GM18519 (cell line): Measurements from ENCODE around the gene CFAP119.

Experiments used
- ATAC-seq: cut with Tn5 transposase; IDR thresholded peaks from one replicate; pipeline ENCODE4 v1.9.1; 2021; ENCODE audit warnings: mild to moderate bottlenecking, moderate library complexity; ENCODE audit not compliant: unreplicated experiment, low FRiP score

The CFAP119 gene

GRCh38 chr16:30782486-30783279 lies 20.8 kb upstream of the CFAP119 start:
- no peak for ATAC-seq

DNA sequence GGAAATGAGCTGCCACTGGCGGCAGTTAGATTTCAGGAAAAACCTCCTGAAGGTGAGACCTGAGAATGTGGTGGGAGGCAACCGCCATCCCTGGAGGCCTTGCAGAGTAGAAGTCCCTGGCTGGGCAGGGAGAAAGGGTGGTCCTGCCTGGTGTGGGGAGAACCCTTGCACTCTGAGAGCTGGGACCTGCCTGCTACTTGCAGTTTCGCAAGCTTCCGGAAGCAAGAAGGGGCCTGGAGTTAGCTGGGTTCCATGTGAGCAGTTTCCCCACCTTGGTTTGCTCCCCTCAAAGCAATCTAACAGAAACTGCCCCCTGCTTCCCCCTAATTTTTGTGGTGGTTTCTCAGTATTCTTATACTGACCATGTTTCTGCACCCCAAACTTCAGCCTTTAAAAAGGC lies 18.7 kb upstream of the CFAP119 start:
- no peak for ATAC-seq

DNA sequence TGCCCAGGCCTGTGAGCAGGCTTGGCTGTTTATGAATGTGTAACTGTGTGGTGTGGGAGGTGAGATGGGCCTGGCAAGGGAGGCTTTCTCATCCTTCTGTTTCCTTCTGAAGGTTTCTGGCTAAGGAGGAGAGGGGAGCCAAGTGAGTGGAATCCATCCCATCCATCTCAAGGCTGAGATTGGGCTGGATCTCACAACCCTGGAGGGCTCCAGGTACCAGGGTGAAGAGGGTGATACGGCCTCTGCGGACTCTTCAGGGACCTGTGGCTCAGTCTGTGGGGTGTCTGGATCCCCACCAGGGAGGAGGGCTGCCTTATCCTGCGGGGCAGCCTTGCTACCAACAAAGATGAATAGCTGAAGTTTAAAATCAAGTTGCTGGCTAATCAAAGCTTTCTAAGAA lies 18.2 kb upstream of the CFAP119 start:
- no peak for ATAC-seq

- no peak for ATAC-seq
These were observed 17.7 kb upstream of the CFAP119 start for GRCh38 chr16:30779596-30779995.

GRCh38 chr16:30778549-30779244 lies 16.8 kb upstream of the CFAP119 start:
- ATAC-seq = no peak

DNA sequence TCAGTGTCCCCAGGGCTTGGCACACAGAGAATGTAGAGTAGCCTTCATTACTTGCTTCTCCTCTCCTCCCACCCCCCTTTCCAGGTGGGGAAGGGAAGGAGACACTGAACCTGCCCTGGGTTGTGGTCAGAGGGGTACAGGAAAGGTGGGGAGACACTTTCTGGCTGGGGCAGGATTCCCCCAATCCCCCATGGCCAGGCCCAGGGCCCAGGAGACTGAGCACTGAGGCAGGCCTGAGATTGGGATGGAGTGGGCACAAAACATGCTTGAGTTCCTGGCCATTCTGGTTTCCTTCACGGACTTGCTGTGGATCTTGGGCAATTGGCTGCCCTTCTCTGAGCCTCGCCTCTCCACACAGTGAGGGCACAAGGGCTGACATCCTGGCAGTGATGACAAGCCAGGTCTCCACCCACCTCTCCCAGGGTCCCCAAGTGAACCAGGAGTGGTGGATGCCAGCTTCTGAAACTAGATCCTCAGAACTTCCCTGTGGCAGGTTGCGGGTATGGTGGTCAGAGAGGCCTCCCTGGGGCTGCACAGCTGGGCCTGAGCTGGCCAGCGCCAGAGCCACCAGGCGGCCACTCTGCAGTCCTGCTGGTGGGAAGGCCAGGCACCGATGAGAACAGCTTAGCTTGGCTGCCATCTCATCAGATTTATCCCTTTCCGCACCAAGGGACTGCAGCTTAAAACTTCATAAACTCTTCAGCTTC lies 15.9 kb upstream of the CFAP119 start:
- ATAC-seq = no peak

GRCh38 chr16:30775392-30776188 lies 13.7 kb upstream of the CFAP119 start:
- no peak for ATAC-seq

DNA sequence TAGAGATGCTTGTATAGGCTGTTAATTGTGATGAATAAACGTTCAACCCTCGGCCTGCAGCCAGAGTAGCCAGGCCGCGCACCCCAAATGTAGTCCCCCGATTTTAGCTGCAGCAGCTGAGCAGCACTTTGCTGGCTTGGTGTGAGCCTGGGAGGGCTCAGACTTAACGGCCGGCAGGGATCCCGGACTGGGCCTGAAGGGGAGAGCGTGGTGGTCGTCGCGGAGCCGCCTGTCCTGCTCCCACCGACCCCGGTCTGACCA lies 13.2 kb upstream of the CFAP119 start:
- no peak for ATAC-seq

- ATAC-seq = no peak
These were observed 12.7 kb upstream of the CFAP119 start for GRCh38 chr16:30774367-30775130.

DNA sequence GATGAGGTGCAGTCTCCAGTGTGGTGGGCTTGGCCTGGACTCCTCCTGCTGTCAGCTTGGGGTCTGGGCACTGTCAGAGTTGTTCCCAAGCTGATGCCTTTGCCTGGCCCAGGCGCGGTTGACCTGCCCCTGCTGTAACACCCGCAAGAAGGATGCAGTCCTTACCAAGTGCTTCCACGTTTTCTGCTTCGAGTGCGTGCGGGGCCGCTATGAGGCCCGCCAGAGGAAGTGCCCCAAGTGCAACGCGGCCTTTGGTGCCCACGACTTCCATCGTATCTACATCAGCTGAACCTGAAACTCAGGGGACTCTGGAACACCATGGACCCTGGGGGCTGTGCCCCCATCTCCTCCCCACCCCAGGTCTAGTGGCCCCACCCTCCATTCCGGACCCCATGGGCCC lies 12.0 kb upstream of the CFAP119 start:
- no peak for ATAC-seq

GRCh38 chr16:30771726-30772125 lies 9.9 kb upstream of the CFAP119 start:
- ATAC-seq = no peak

GRCh38 chr16:30769379-30770089 lies 7.7 kb upstream of the CFAP119 start:
- ATAC-seq = no peak

- no peak for ATAC-seq
These were observed 6.8 kb upstream of the CFAP119 start for GRCh38 chr16:30768583-30769181.

DNA sequence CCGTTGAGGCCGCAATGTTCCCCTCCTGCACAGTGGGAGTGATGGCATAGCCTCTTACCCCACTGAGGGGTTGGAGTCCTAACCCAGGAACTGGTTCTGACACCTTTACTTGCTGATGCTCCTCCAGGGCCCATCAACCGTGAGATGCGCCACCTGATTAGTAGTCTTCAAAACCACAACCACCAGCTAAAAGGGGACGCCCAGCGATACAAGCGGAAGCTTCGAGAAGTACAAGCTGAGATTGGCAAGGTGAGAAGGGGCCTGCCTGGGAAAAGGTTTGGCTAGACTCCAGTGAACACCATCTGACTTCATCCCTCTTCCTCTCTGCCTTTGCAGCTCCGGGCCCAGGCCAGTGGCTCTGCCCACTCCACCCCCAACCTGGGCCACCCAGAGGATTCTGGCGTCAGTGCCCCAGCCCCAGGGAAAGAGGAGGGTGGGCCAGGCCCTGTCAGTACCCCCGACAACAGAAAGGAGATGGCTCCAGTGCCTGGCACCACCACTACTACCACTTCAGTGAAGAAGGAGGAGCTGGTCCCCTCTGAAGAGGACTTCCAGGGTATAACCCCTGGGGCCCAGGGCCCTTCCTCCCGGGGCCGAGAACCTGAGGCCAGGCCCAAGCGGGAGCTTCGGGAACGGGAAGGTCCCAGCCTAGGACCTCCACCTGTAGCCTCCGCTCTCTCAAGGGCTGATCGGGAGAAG lies 6.1 kb upstream of the CFAP119 start:
- no peak for ATAC-seq

DNA sequence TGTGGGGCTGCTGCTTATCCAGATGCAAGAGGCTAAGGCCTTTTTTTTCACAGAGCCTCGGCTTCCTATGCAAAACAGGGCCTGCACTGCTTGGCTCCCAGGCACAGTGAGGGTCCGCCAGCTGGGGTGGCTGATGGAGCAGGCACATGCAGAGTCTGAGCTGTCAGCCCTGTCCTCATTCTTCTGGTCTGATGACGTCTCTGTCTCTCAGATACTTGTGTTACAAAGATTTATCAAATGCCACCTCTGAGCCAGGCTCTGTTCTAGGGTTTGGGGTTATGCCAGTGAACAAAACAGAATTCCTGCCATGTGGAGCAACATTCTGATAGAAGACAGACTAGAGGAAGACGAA lies 5.0 kb upstream of the CFAP119 start:
- ATAC-seq = no peak

- ATAC-seq = no peak
These were observed 4.5 kb upstream of the CFAP119 start for GRCh38 chr16:30766206-30766932.

DNA sequence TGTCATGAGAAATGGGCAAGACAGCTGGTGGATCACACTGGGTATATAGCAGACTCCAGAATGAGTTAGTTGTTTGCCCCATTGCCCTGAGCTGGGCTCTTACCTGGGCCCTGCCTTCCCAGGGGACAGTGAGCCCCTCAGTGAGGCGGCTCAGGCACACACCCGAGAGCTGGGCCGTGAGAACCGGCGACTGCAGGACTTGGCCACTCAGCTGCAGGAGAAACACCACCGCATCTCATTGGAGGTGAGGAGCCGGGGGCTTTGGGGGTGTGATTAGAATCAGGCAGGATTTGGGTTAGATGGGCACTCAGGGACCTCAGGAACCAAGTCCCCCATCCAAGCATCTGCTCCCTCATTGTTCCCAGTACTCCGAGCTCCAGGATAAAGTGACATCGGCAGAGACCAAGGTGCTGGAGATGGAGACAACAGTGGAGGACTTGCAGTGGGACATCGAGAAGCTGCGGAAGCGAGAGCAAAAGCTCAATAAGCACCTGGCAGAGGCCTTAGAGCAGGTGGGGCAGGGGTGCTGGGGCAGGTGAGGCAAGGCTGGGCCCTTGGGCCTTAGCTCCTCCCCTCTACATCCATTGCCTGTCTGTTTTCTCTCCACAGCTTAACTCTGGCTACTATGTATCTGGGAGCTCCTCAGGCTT lies 3.1 kb upstream of the CFAP119 start:
- no peak for ATAC-seq

- ATAC-seq = no peak
These were observed 2.2 kb upstream of the CFAP119 start for GRCh38 chr16:30764086-30764485.
